BLaER1 treated with 17β-estradiol and CSF1 and Interleukin-3, amounts not matched to agents 10 nM and 100 nM (cell line): Measurements from ENCODE around the gene FHOD1.

Experiments
- H3K27ac ChIP-seq, 11 experiments: shearing (Covaris generic); formaldehyde crosslinking; 2 replicates each; pipeline ENCODE4 v1.8.1; 2022
- H3K27me3 ChIP-seq, 11 experiments: shearing (Covaris generic); formaldehyde crosslinking; 2 replicates each; pipeline ENCODE4 v1.8.1; 2022
- H3K36me3 ChIP-seq, 11 experiments: shearing (Covaris generic); formaldehyde crosslinking; 2 replicates each; pipeline ENCODE4 v1.8.1; 2022
- H3K4me1 ChIP-seq, 10 experiments: shearing (Covaris generic); formaldehyde crosslinking; 2 replicates each; pipeline ENCODE4 v1.8.1; 2022
- H3K4me2 ChIP-seq, 11 experiments: shearing (Covaris generic); formaldehyde crosslinking; 2 replicates each; pipeline ENCODE4 v1.8.1; 2022
- H3K4me3 ChIP-seq, 10 experiments: shearing (Covaris generic); formaldehyde crosslinking; 2 replicates each; pipeline ENCODE4 v1.8.1; 2022
- H3K9ac ChIP-seq, 11 experiments: shearing (Covaris generic); formaldehyde crosslinking; 2 replicates each; pipeline ENCODE4 v1.8.1; 2022
- H3K9me3 ChIP-seq, 11 experiments: shearing (Covaris generic); formaldehyde crosslinking; replicated peaks in 1 of 11; 2 replicates each; pipeline ENCODE4 v1.8.1; 2022
- H4K20me1 ChIP-seq, 11 experiments: shearing (Covaris generic); formaldehyde crosslinking; 2 replicates each; pipeline ENCODE4 v1.8.1; 2022
- Cebpa-rat ChIP-seq, 11 experiments: shearing (Covaris generic); IDR thresholded peaks; 2 replicates each; pipeline ENCODE4 v1.8.1; 2022

FHOD1 gene

GRCh38 chr16:67197704-67198103, 49.6 kb downstream of the FHOD1 start:
- no peak for TF ChIP-seq Cebpa-rat (IDR thresholded peaks at IDR 0.05)
- Histone ChIP-seq H3K27me3 (no peaks in the 10 kb centered on the region), H4K20me1 (peaks cover 28 to 92% (median 64%) of the 10 kb centered on the region in 11 experiments; a peak in 21 of 22 replicates), H3K4me1 (peaks cover 38 to 61% (median 51%) of the 10 kb centered on the region in 10 experiments), H3K4me3 (no peak overlapping the region; a peak in 2 of 20 replicates), H3K4me2 (peak overlapping the region; percentile 18 to 64 (median 44); a peak in 20 of 22 replicates), H3K9ac (peak overlapping the region in 10 of 11 experiments; percentile 11 to 57 (median 49); a peak in 16 of 22 replicates), H3K27ac (peak overlapping the region in 4 of 11 experiments; percentile 10 to 25 (median 14); a peak in 4 of 22 replicates), H3K36me3 (peaks cover 67 to 97% (median 90%) of the 10 kb centered on the region in 11 experiments), H3K9me3 (no peaks in the 10 kb centered on the region)

DNA sequence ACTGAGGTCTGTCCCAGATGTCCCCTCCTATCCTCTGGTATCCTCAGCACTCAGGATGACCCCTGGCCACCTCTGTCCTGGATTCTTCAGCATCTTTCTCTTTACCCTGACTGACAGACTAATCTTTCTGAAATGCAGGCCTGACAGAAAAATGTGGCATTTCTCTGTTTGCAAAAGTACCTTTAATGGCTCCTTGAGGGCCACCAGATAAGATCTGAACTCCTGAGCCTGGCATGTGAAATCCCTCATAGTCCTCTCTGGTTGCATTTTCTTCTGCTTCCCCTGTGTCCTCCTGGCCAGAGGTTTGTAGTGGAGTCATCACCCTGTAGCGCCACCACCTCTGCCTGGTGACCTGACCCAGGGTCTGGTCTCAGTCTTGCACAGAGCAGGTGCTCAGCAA, 50.4 kb downstream of the FHOD1 start:
- Histone ChIP-seq H3K9me3 (no peaks in the 10 kb centered on the region), H3K4me2 (peak overlapping the region in 10 of 11 experiments; percentile 8 to 64 (median 40); a peak in 16 of 22 replicates), H3K4me3 (no peak overlapping the region), H3K4me1 (peaks cover 39 to 62% (median 51%) of the 10 kb centered on the region in 10 experiments), H3K9ac (peak overlapping the region in 10 of 11 experiments; percentile 29 to 57 (median 47); a peak in 13 of 22 replicates), H4K20me1 (peaks cover 28 to 86% (median 69%) of the 10 kb centered on the region in 11 experiments; a peak in 21 of 22 replicates), H3K27ac (no peak overlapping the region), H3K36me3 (peaks cover 59 to 89% (median 82%) of the 10 kb centered on the region in 11 experiments), H3K27me3 (no peaks in the 10 kb centered on the region)
- TF ChIP-seq Cebpa-rat (IDR thresholded peaks at IDR 0.05): no peak

DNA sequence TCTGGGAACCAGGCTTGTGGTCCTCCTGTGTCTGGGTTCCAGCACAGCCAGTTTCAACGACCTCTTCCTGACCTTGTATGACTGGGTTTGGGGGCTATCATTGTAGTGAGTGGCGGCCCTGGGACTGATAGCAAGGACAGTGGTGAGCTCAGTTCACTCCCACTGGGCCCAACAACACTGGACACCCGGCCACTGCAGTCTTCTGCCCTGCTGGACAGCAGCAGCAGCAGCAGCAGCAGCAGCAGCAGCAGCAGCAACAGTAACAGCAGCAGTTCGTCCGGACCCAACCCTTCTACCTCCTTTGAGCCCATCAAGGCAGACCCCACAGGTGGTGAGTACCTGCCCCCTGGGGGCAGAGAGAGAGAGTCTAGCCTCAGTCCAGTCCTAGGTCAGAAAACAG, 51.6 kb downstream of the FHOD1 start:
- Histone ChIP-seq H3K4me2 (peak overlapping the region in 2 of 11 experiments; percentile 26 to 96; a peak in 2 of 22 replicates), H3K36me3 (peaks cover 49 to 77% (median 71%) of the 10 kb centered on the region in 11 experiments), H3K4me3 (no peak overlapping the region), H3K27me3 (no peaks in the 10 kb centered on the region), H3K9ac (peak overlapping the region in 8 of 11 experiments; percentile 6 to 97 (median 47); a peak in 11 of 22 replicates), H3K27ac (no peak overlapping the region), H3K9me3 (no peaks in the 10 kb centered on the region), H4K20me1 (peaks cover 28 to 76% (median 69%) of the 10 kb centered on the region in 11 experiments; a peak in 21 of 22 replicates), H3K4me1 (peaks cover 51 to 74% (median 62%) of the 10 kb centered on the region in 10 experiments)
- TF ChIP-seq Cebpa-rat (IDR thresholded peaks at IDR 0.05): no peak

- Histone ChIP-seq H3K4me3 (peak overlapping the region in 3 of 10 experiments; percentile 89 to 100 (median 96); a peak in 2 of 20 replicates), H3K4me1 (peaks cover 60 to 86% (median 70%) of the 10 kb centered on the region in 10 experiments), H3K27ac (peak overlapping the region in 5 of 11 experiments; percentile 15 to 94 (median 88); a peak in 7 of 22 replicates), H3K9ac (peak overlapping the region; percentile 90 to 98 (median 95); a peak in 20 of 22 replicates), H4K20me1 (peaks cover 28 to 71% (median 68%) of the 10 kb centered on the region in 11 experiments; a peak in 21 of 22 replicates), H3K36me3 (peaks cover 42 to 65% (median 61%) of the 10 kb centered on the region in 11 experiments), H3K9me3 (no peaks in the 10 kb centered on the region), H3K27me3 (no peaks in the 10 kb centered on the region), H3K4me2 (peak overlapping the region; percentile 94 to 100 (median 99); a peak in 18 of 22 replicates)
- TF ChIP-seq Cebpa-rat (IDR thresholded peaks at IDR 0.05): no peak
These were observed 53.0 kb downstream of the FHOD1 start for GRCh38 chr16:67194260-67194659.

- Histone ChIP-seq H4K20me1 (peaks cover 28 to 64% (median 61%) of the 10 kb centered on the region in 11 experiments; a peak in 21 of 22 replicates), H3K27ac (peak overlapping the region in 10 of 11 experiments; percentile 86 to 95 (median 92); a peak in 18 of 22 replicates), H3K9ac (peak overlapping the region; percentile 90 to 98 (median 95)), H3K36me3 (peaks cover 42 to 59% (median 56%) of the 10 kb centered on the region in 11 experiments), H3K4me2 (peak overlapping the region; percentile 94 to 100 (median 99)), H3K9me3 (no peaks in the 10 kb centered on the region), H3K4me1 (peaks cover 53 to 82% (median 67%) of the 10 kb centered on the region in 10 experiments), H3K27me3 (no peaks in the 10 kb centered on the region), H3K4me3 (peak overlapping the region; percentile 89 to 100 (median 96))
- TF ChIP-seq Cebpa-rat (IDR thresholded peaks at IDR 0.05): no peak
These were observed 53.7 kb downstream of the FHOD1 start for GRCh38 chr16:67193536-67193935.

DNA sequence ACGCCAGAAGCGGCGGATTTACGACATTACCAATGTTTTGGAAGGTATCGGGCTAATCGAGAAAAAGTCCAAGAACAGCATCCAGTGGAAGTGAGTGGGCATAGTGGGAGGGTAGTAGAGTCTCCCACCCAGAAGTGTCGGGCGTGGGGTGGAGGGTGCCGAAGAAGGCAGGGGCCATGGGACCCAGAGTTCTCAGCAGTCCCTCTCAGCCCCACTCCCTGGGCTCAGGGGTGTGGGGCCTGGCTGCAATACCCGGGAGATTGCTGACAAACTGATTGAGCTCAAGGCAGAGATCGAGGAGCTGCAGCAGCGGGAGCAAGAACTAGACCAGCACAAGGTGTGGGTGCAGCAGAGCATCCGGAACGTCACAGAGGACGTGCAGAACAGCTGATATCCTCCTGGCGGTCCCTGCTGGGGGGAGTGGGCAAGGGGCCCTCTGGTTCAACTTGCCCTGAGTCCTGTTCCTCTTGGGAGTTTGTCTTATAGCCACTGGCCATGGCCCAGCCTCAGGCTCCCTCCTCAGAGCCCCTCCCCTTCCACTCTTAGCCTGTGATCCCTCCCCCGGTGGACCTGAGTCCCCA, 54.4 kb downstream of the FHOD1 start:
- Histone ChIP-seq H3K4me2 (peak overlapping the region; percentile 94 to 100 (median 99)), H4K20me1 (peaks cover 25 to 58% (median 54%) of the 10 kb centered on the region in 11 experiments; a peak in 21 of 22 replicates), H3K4me1 (peaks cover 47 to 75% (median 61%) of the 10 kb centered on the region in 10 experiments), H3K4me3 (peak overlapping the region; percentile 89 to 100 (median 96)), H3K27ac (peak overlapping the region; percentile 79 to 95 (median 91)), H3K9ac (peak overlapping the region; percentile 90 to 98 (median 95)), H3K27me3 (no peaks in the 10 kb centered on the region), H3K36me3 (peaks cover 40 to 52% (median 50%) of the 10 kb centered on the region in 11 experiments), H3K9me3 (no peaks in the 10 kb centered on the region)
- no peak for TF ChIP-seq Cebpa-rat (IDR thresholded peaks at IDR 0.05)

DNA sequence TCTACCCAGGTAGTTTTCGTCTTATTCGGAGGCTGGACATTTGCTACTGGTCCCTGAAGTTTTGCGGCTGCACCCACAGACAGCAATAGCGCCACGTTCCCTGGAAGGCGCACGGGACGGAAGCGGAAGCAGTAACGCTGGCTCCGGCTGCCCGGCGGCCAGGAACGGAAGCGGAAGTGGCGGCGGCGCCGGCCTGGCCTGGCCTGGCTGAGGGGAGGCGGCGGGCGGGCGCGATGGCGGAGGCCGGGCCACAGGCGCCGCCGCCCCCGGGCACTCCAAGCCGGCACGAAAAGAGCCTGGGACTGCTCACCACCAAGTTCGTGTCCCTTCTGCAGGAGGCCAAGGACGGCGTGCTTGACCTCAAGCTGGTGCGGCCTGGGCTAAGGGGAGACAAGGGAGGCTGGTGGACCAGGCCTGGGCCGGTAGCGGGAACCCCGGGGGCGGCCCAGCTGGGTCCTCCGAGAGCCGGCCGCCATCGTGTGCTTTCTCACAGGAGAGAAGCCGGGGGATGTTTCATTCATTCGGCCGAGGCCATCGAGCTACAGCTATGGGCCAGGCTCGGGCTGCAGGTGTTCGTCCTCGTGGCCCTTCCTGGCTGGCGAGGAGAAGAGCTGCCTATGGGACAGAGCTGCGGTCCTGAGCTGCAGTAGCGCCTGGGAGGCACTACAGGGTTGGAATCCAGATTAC, 55.1 kb downstream of the FHOD1 start, which contains the start of gene E2F4:
Gene E2F4, plus strand, starts transcription at position 161 of the 687 bp plus-strand sequence. Its CDS starts 73 bp downstream, at position 234.
- Histone ChIP-seq H3K4me1 (peaks cover 39 to 68% (median 53%) of the 10 kb centered on the region in 10 experiments), H3K36me3 (peaks cover 32 to 45% (median 42%) of the 10 kb centered on the region in 11 experiments), H4K20me1 (peaks cover 18 to 50% (median 47%) of the 10 kb centered on the region in 11 experiments; a peak in 21 of 22 replicates), H3K27me3 (no peaks in the 10 kb centered on the region), H3K9ac (peak within 1 kb of the TSS; percentile 90 to 98 (median 95)), H3K4me2 (peak within 1 kb of the TSS; percentile 94 to 100 (median 99)), H3K4me3 (peak within 1 kb of the TSS; percentile 89 to 100 (median 96)), H3K9me3 (no peaks in the 10 kb centered on the region), H3K27ac (peak within 1 kb of the TSS; percentile 79 to 95 (median 91))
- TF ChIP-seq Cebpa-rat (IDR thresholded peaks at IDR 0.05): no peak

GRCh38 chr16:67191411-67191994, 55.8 kb downstream of the FHOD1 start:
- no peak for TF ChIP-seq Cebpa-rat (IDR thresholded peaks at IDR 0.05)
- Histone ChIP-seq H3K36me3 (peaks cover 26 to 38% (median 36%) of the 10 kb centered on the region in 11 experiments), H3K4me3 (peak overlapping the region; percentile 89 to 100 (median 96); a peak in 19 of 20 replicates), H3K27ac (peak overlapping the region in 4 of 11 experiments; percentile 91 to 95 (median 94); a peak in 8 of 22 replicates), H3K4me1 (peaks cover 39 to 61% (median 48%) of the 10 kb centered on the region in 10 experiments), H3K4me2 (peak overlapping the region; percentile 48 to 100 (median 81)), H3K27me3 (peaks cover 0 to 2% (median 0%) of the 10 kb centered on the region in 11 experiments; a peak in 3 of 22 replicates), H4K20me1 (peaks cover 12 to 44% (median 41%) of the 10 kb centered on the region in 11 experiments; a peak in 21 of 22 replicates), H3K9ac (peak overlapping the region in 7 of 11 experiments; percentile 92 to 98 (median 96); a peak in 13 of 22 replicates), H3K9me3 (no peaks in the 10 kb centered on the region)
